HL-60/S4 (cell line): ENCODE results near the gene NTN4.
"Not testable (repeated sequence)": the region's sequence is repeated elsewhere in the genome, so short reads cannot be mapped to it uniquely, and the experiment has no call there.

Experiments used
- in situ Hi-C: fragments of 300-500 bp; cut with MboI; formaldehyde crosslinking; loops from 2 replicates; pipeline ENCODE4 v1.14.3; 2022; ENCODE audit warnings: low sequenced_read_pairs

NTN4 gene

GRCh38 chr12:95802482-95803270 lies 12.1 kb upstream of the NTN4 start:
- in situ Hi-C loops = loop anchor here (25.0 kb wide), 1 partner anchor 690 kb away; no protein-coding TSS in a partner anchor

GRCh38 chr12:95796982-95797289 lies 6.4 kb upstream of the NTN4 start:
- in situ Hi-C loops = no loop called here

GRCh38 chr12:95796225-95796981 lies 5.8 kb upstream of the NTN4 start:
- in situ Hi-C loops = no loop called here

- in situ Hi-C loops = no loop called here
Measured at GRCh38 chr12:95790917-95791849, 619 bp upstream of the NTN4 start.

GRCh38 chr12:95789126-95790032 lies 1.2 kb downstream of the NTN4 start:
- in situ Hi-C loops = no loop called here

GRCh38 chr12:95788637-95789036 lies 1.9 kb downstream of the NTN4 start:
- in situ Hi-C loops = no loop called here

- in situ Hi-C loops = no loop called here
Measured at GRCh38 chr12:95787274-95787818, 3.2 kb downstream of the NTN4 start.

GRCh38 chr12:95784915-95785314 lies 5.6 kb downstream of the NTN4 start:
- in situ Hi-C loops = no loop called here

- in situ Hi-C loops = no loop called here
Measured at GRCh38 chr12:95784286-95784685, 6.3 kb downstream of the NTN4 start.

- in situ Hi-C loops = not testable (repeated sequence)
Measured at GRCh38 chr12:95775466-95775865, 15.1 kb downstream of the NTN4 start.

- in situ Hi-C loops = no loop called here
Measured at GRCh38 chr12:95774311-95775045, 16.1 kb downstream of the NTN4 start.

GRCh38 chr12:95773320-95773719 lies 17.2 kb downstream of the NTN4 start:
- in situ Hi-C loops = no loop called here

GRCh38 chr12:95767703-95768102 lies 22.9 kb downstream of the NTN4 start:
- in situ Hi-C loops = no loop called here

GRCh38 chr12:95766356-95767019 lies 24.1 kb downstream of the NTN4 start:
- in situ Hi-C loops = no loop called here

GRCh38 chr12:95764848-95765247 lies 25.7 kb downstream of the NTN4 start:
- in situ Hi-C loops = no loop called here

- in situ Hi-C loops = no loop called here
Measured at GRCh38 chr12:95763809-95764253, 26.7 kb downstream of the NTN4 start.

- in situ Hi-C loops = no loop called here
Measured at GRCh38 chr12:95762123-95762785, 28.3 kb downstream of the NTN4 start.

- in situ Hi-C loops = no loop called here
Measured at GRCh38 chr12:95760371-95760770, 30.2 kb downstream of the NTN4 start.
